ENCODE data around the gene GTF3C1.

GTF3C1 gene

GRCh38 chr16:27503662-27504061, 46.1 kb downstream of the GTF3C1 start:
- H3K4me1 ChIP-seq (ENCODE audit: low read length) = no peaks in the 10 kb centered on the region
- no peak for TF ChIP-seq EZH2phosphoT487 (IDR thresholded peaks at IDR 0.05; ENCODE audit: low read depth)
- TF ChIP-seq CTCF (IDR thresholded peaks at IDR 0.05; ENCODE audit: low read depth, low read length) = no peak
- H2AFZ ChIP-seq (ENCODE audit: low read depth, low read length) = no peak overlapping the region
- no peaks in the 10 kb centered on the region for H3K79me2 ChIP-seq (ENCODE audit: low read length)
- H3K4me3 ChIP-seq (ENCODE audit: low read length) = no peak overlapping the region
- no peak overlapping the region for H3K4me2 ChIP-seq (ENCODE audit: low read length)
- no peaks in the 10 kb centered on the region for H3K9me3 ChIP-seq (ENCODE audit: insufficient read depth, low read length)
- H3K36me3 ChIP-seq (replicated peaks; ENCODE audit: low read depth, low read length) = peaks cover 49% of the 10 kb centered on the region
- H3K27me3 ChIP-seq (ENCODE audit: low read depth, low read length) = no peaks in the 10 kb centered on the region
- no peaks in the 10 kb centered on the region for H4K20me1 ChIP-seq (ENCODE audit: insufficient read depth, low read length)
- H3K27ac ChIP-seq (ENCODE audit: low read length) = no peak overlapping the region
- H3K9ac ChIP-seq (ENCODE audit: low read length) = no peak overlapping the region

GRCh38 chr16:27500801-27501200, 48.9 kb downstream of the GTF3C1 start:
- Histone ChIP-seq H3K4me1 (ENCODE audit: low read length) (no peaks in the 10 kb centered on the region), H3K9ac (ENCODE audit: low read length) (no peak overlapping the region), H3K4me2 (ENCODE audit: low read length) (no peak overlapping the region), H3K4me3 (ENCODE audit: low read length) (no peak overlapping the region), H3K27ac (ENCODE audit: low read length) (no peak overlapping the region), H2AFZ (ENCODE audit: low read depth, low read length) (no peak overlapping the region), H4K20me1 (ENCODE audit: insufficient read depth, low read length) (no peaks in the 10 kb centered on the region), H3K27me3 (ENCODE audit: low read depth, low read length) (no peaks in the 10 kb centered on the region), H3K9me3 (ENCODE audit: insufficient read depth, low read length) (no peaks in the 10 kb centered on the region), H3K79me2 (ENCODE audit: low read length) (no peaks in the 10 kb centered on the region), H3K36me3 (replicated peaks; ENCODE audit: low read depth, low read length) (peaks cover 53% of the 10 kb centered on the region)
- no peak for TF ChIP-seq EZH2phosphoT487 (IDR thresholded peaks at IDR 0.05; ENCODE audit: low read depth)
- TF ChIP-seq CTCF (IDR thresholded peaks at IDR 0.05; ENCODE audit: low read depth, low read length) = no peak

- no peaks in the 10 kb centered on the region for H3K9me3 ChIP-seq (ENCODE audit: insufficient read depth, low read length)
- no peak overlapping the region for H3K27ac ChIP-seq (ENCODE audit: low read length)
- H3K4me3 ChIP-seq (ENCODE audit: low read length) = no peak overlapping the region
- H3K79me2 ChIP-seq (ENCODE audit: low read length) = no peaks in the 10 kb centered on the region
- H3K36me3 ChIP-seq (replicated peaks; ENCODE audit: low read depth, low read length) = peaks cover 57% of the 10 kb centered on the region
- TF ChIP-seq CTCF (IDR thresholded peaks at IDR 0.05; ENCODE audit: low read depth, low read length) (no peak), EZH2phosphoT487 (IDR thresholded peaks at IDR 0.05; ENCODE audit: low read depth) (no peak)
- no peaks in the 10 kb centered on the region for H3K27me3 ChIP-seq (ENCODE audit: low read depth, low read length)
- no peak overlapping the region for H3K9ac ChIP-seq (ENCODE audit: low read length)
- H4K20me1 ChIP-seq (ENCODE audit: insufficient read depth, low read length) = no peaks in the 10 kb centered on the region
- H3K4me2 ChIP-seq (ENCODE audit: low read length) = no peak overlapping the region
- no peaks in the 10 kb centered on the region for H3K4me1 ChIP-seq (ENCODE audit: low read length)
- H2AFZ ChIP-seq (ENCODE audit: low read depth, low read length) = no peak overlapping the region
Observed at GRCh38 chr16:27499659-27500055, 50.1 kb downstream of the GTF3C1 start.

- no peaks in the 10 kb centered on the region for H3K79me2 ChIP-seq (ENCODE audit: low read length)
- H3K4me2 ChIP-seq (ENCODE audit: low read length) = no peak overlapping the region
- TF ChIP-seq CTCF (IDR thresholded peaks at IDR 0.05; ENCODE audit: low read depth, low read length) (no peak), EZH2phosphoT487 (IDR thresholded peaks at IDR 0.05; ENCODE audit: low read depth) (no peak)
- H3K4me1 ChIP-seq (ENCODE audit: low read length) = no peaks in the 10 kb centered on the region
- H3K36me3 ChIP-seq (replicated peaks; ENCODE audit: low read depth, low read length) = peaks cover 60% of the 10 kb centered on the region
- H3K27ac ChIP-seq (ENCODE audit: low read length) = no peak overlapping the region
- H2AFZ ChIP-seq (ENCODE audit: low read depth, low read length) = no peak overlapping the region
- H3K9ac ChIP-seq (ENCODE audit: low read length) = no peak overlapping the region
- H4K20me1 ChIP-seq (ENCODE audit: insufficient read depth, low read length) = no peaks in the 10 kb centered on the region
- H3K9me3 ChIP-seq (ENCODE audit: insufficient read depth, low read length) = no peaks in the 10 kb centered on the region
- no peak overlapping the region for H3K4me3 ChIP-seq (ENCODE audit: low read length)
- no peaks in the 10 kb centered on the region for H3K27me3 ChIP-seq (ENCODE audit: low read depth, low read length)
Observed at GRCh38 chr16:27498916-27499658, 50.6 kb downstream of the GTF3C1 start.

All from OCI-LY3 (cell line).